Uterus (tissue), 4 donors: ENCODE data around the gene SMG9. TPM values are rescaled to one million over a fixed set of nuclear protein-coding genes. Genes with fewer than 3 reads are reported as not detected.

Experiments used
- DNase-seq, 2 donors: peaks; one replicate each; pipeline ENCODE4 v3.0.0-alpha.2; 2019 to 2020
- H3K27ac ChIP-seq, 2 donors: fragments of 200-600 bp; sonication (generic); 1 replicate in 1 of 2; 2 replicates in 1 of 2; pipeline ENCODE4 v1.5.1; 2016 to 2018
- H3K27me3 ChIP-seq, 2 donors: fragments of 200-600 bp; sonication (generic); one replicate each; pipeline ENCODE4 v1.5.1; 2018 to 2019; ENCODE audit warnings: control low read depth in 1 of 2
- H3K36me3 ChIP-seq, 2 donors: fragments of 200-600 bp; sonication (generic); one replicate each; pipeline ENCODE4 v1.5.1; 2019; ENCODE audit warnings: control low read depth in 1 of 2
- H3K4me1 ChIP-seq, 2 donors: fragments of 200-600 bp; sonication (generic); one replicate each; pipeline ENCODE4 v1.5.1; 2018 to 2019; ENCODE audit warnings: control low read depth in 1 of 2
- H3K4me3 ChIP-seq, 2 donors: fragments of 200-600 bp; sonication (generic); 1 replicate in 1 of 2; 2 replicates in 1 of 2; pipeline ENCODE4 v1.5.1; 2018 to 2019; ENCODE audit warnings: mild to moderate bottlenecking in 1 of 2
- H3K9me3 ChIP-seq, 2 donors: fragments of 200-600 bp; sonication (generic); one replicate each; pipeline ENCODE4 v1.5.1; 2019; ENCODE audit warnings: control low read depth in 1 of 2
- CTCF ChIP-seq, 4 experiments: fragments of 200-600 bp in 2 of 4; fragments of 450-650 bp in 2 of 4; sonication (generic) in 2 of 4; IDR thresholded peaks; one replicate each; pipeline ENCODE4 v1.5.1; 2016 to 2019; ENCODE audit warnings: antibody characterized with exemption in 4 of 4, mild to moderate bottlenecking in 2 of 4, moderate library complexity in 1 of 4
- POLR2A ChIP-seq, 2 donors: fragments of 450-650 bp; IDR thresholded peaks; one replicate each; pipeline ENCODE4 v1.6.1; 2016; ENCODE audit warnings: antibody characterized with exemption in 2 of 2, mild to moderate bottlenecking in 1 of 2, moderate library complexity in 1 of 2
- intact Hi-C: fragments of 100-400 bp; cut with DNase I; formaldehyde crosslinking; loops from one replicate; pipeline ENCODE4 v1.15.1; 2023; ENCODE audit warnings: low total_unique reads
- total RNA-seq, 4 donors: library from RNA; depleted of rRNA in 3 of 4; stranded (reverse); fragments of >200 nt in 3 of 4; gene quantifications; one replicate each; pipeline versions ENCODE4 v1.1.0 to v1.2.4, GENCODE V29; 2014 to 2023
- donor health status: DM: yes; HTN: yes; CAD: no.

The SMG9 gene
- total RNA-seq, 4 donors from 2014 or later = 14.9 to 44.9 (median 27.2) TPM

DNA sequence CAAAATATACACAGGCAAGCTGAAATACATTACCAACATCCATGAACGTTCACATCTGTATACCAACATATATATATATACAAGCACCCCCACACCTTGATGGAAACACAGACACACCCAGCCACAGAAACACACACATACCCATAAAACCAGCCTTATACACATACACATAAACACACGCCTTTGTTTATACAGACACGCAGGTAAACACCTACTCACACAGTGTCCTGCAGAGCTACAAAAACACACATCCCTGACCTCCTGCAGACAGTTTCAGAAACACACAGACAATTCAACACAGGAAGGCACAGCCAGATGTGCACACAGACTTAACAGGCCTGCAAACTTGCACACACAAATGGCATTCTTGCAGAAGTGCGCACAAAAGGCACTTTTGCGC lies 60.2 kb downstream of the SMG9 start:
- no peaks in the 10 kb centered on the region for H3K4me1 ChIP-seq
- no peak overlapping the region for H3K4me3 ChIP-seq
- H3K27me3 ChIP-seq = no peaks in the 10 kb centered on the region
- no peak overlapping the region for H3K27ac ChIP-seq
- H3K36me3 ChIP-seq = no peaks in the 10 kb centered on the region
- peaks cover 0 to 9% of the 10 kb centered on the region in 2 donors for H3K9me3 ChIP-seq
- no peak for DNase-seq
- no peak for TF ChIP-seq CTCF (IDR thresholded peaks at IDR 0.05)
- no peak for TF ChIP-seq POLR2A (IDR thresholded peaks at IDR 0.05)
- intact Hi-C loops = no loop called here

- no peak overlapping the region for H3K4me3 ChIP-seq
- no peak for DNase-seq
- intact Hi-C loops = no loop called here
- H3K9me3 ChIP-seq = peaks cover 0 to 9% of the 10 kb centered on the region in 2 donors
- no peak for TF ChIP-seq CTCF (IDR thresholded peaks at IDR 0.05)
- no peak for TF ChIP-seq POLR2A (IDR thresholded peaks at IDR 0.05)
- H3K27ac ChIP-seq = no peak overlapping the region
- H3K36me3 ChIP-seq = no peaks in the 10 kb centered on the region
- H3K4me1 ChIP-seq = no peaks in the 10 kb centered on the region
- H3K27me3 ChIP-seq = no peaks in the 10 kb centered on the region
Measured at GRCh38 chr19:43692877-43693276, 61.9 kb downstream of the SMG9 start.

GRCh38 chr19:43692385-43692784 lies 62.4 kb downstream of the SMG9 start:
- Histone ChIP-seq H3K4me3 (no peak overlapping the region), H3K27ac (no peak overlapping the region), H3K4me1 (no peaks in the 10 kb centered on the region), H3K36me3 (no peaks in the 10 kb centered on the region), H3K27me3 (no peaks in the 10 kb centered on the region), H3K9me3 (peaks cover 0 to 9% of the 10 kb centered on the region in 2 donors)
- TF ChIP-seq CTCF (IDR thresholded peaks at IDR 0.05) (no peak), POLR2A (IDR thresholded peaks at IDR 0.05) (no peak)
- DNase-seq = no peak
- intact Hi-C loops = no loop called here

GRCh38 chr19:43691755-43692154 lies 63.0 kb downstream of the SMG9 start:
- no peak overlapping the region for H3K27ac ChIP-seq
- intact Hi-C loops = no loop called here
- no peak for DNase-seq
- no peak overlapping the region for H3K4me3 ChIP-seq
- TF ChIP-seq POLR2A (IDR thresholded peaks at IDR 0.05) = no peak
- no peak for TF ChIP-seq CTCF (IDR thresholded peaks at IDR 0.05)
- peaks cover 0 to 9% of the 10 kb centered on the region in 2 donors for H3K9me3 ChIP-seq
- H3K27me3 ChIP-seq = no peaks in the 10 kb centered on the region
- H3K36me3 ChIP-seq = no peaks in the 10 kb centered on the region
- no peaks in the 10 kb centered on the region for H3K4me1 ChIP-seq

- no peak overlapping the region for H3K27ac ChIP-seq
Measured at GRCh38 chr19:43690890-43691289, 63.9 kb downstream of the SMG9 start.

More at GRCh38 chr19:43690890-43691289, 63.9 kb downstream of the SMG9 start:
- H3K27me3 ChIP-seq = no peaks in the 10 kb centered on the region
- intact Hi-C loops = no loop called here
- DNase-seq = no peak
- no peaks in the 10 kb centered on the region for H3K4me1 ChIP-seq
- no peak overlapping the region for H3K4me3 ChIP-seq
- TF ChIP-seq POLR2A (IDR thresholded peaks at IDR 0.05) = no peak
- TF ChIP-seq CTCF (IDR thresholded peaks at IDR 0.05) = no peak
- H3K9me3 ChIP-seq = peaks cover 0 to 9% of the 10 kb centered on the region in 2 donors
- H3K36me3 ChIP-seq = no peaks in the 10 kb centered on the region
